Inflammatory macrophage treated with lipopolysaccharide for 4 hours (primary cell): ENCODE results near the gene HGS.
"Not testable (repeated sequence)": the region's sequence is repeated elsewhere in the genome, so short reads cannot be mapped to it uniquely, and the experiment has no call there.

ENCODE experiments used
- DNase-seq: peaks from one replicate; pipeline ENCODE4 v3.0.0-alpha.2; 2020

Gene HGS

GRCh38 chr17:81722184-81723120, 38.6 kb downstream of the HGS start:
- no peak for DNase-seq

GRCh38 chr17:81723651-81724209, 39.9 kb downstream of the HGS start:
- DNase-seq, result no peak

DNA sequence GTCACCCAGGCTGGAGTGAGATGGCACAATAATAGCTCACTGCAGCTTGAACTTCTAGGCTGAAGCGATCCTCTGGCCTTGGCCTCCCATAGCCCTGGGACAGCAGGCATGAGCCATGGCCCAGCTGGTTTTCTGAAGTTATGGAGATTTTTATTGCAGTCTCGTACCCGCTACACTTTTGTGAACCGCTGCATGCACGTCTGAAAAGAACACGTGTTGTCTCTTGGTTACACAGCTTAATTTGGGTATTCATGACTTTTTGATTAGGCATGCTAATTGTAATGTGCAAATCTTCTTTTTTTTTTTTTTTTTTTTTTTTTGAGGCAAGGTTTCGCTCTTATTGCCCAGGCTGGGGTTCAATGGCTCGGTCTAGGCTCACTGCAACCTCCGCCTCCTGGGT, 41.6 kb downstream of the HGS start:
- no peak for DNase-seq

GRCh38 chr17:81726004-81726403, 42.2 kb downstream of the HGS start:
- no peak for DNase-seq

DNA sequence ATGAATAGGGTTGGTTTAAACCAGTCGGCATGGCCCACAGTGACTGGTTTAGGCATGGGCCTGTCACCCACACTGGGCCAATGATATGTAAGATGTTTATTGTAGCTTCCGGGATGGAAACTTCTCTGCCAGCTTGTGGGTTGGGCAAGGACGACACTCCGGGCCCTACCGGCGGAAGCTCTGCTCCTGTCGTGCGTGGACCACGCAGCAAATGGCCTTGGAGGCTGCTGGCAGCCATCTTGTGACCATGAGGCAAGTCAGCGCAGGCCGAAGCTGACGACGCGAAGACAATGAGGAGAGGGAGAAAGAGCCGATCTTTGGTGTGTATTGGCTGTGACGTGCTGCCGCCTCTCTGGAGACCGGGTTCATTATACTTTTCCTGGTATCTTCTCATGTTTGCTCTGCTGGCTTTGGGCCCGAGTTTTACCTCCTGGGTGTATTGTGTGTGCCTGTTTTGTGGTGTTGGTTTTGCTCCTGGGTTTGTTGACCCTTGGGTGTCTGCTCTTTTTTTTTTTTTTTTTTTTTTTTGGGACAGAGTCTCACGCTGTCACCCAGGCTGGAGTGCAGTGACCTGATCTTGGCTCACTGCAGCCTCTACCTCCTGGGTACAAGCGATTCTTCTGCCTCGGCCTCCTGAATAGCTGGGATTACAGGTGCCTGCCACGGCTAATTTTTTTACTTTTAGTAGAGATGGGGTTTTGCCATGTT, 43.7 kb downstream of the HGS start:
- no peak for DNase-seq

GRCh38 chr17:81733507-81734404, 49.9 kb downstream of the HGS start:
- peak; percentile 78 for DNase-seq

- DNase-seq, result no peak
These were observed 50.8 kb downstream of the HGS start for GRCh38 chr17:81734405-81735263.

DNA sequence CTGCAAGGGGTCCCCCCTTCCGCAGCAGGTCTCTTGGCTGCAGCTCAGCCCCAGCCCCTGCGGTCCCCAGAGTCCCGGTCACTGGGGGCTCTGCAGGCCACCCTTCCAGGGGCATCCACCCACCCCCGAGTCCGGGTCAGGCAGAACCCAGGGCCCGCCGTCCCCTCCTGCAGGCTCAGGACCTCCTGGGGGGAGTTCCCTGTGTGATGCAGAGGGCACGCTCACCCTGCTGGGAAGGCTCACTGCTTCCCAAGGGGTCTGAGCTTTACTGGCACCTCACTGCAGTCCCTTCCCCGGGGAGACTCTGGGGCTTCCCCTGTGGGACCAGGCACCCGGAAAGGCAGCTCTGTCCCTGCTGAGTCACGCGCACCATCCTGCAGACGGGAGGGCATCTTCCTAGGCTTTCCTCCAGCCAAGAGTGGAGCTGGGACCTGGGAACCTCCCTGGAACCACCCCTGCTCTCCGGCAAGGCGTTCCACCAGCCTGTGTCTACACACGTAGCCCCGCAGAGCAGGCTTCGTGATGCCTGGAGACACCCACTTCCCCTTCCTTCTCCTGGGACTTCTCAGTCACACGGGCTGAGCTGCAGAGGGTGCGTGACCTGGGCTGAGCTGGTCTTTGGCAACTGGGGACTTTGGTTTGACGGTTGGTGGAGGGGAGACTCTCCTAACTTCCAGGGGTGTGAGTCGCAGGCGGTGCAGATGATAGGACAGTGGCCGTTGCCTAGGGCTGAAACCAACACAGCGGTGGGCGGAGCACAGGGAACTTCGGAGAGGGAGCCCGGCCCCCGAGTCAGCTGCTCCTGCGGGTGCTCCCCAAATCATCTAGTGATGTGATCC, 51.7 kb downstream of the HGS start:
- peak; percentile 92 for DNase-seq

GRCh38 chr17:81737947-81738800, 54.4 kb downstream of the HGS start:
- DNase-seq, result no peak

GRCh38 chr17:81738801-81739393, 55.1 kb downstream of the HGS start:
- no peak for DNase-seq

GRCh38 chr17:81739593-81739992, 55.8 kb downstream of the HGS start:
- DNase-seq, result not testable (repeated sequence)

GRCh38 chr17:81740395-81740961, 56.7 kb downstream of the HGS start:
- peak; percentile 11 for DNase-seq

DNA sequence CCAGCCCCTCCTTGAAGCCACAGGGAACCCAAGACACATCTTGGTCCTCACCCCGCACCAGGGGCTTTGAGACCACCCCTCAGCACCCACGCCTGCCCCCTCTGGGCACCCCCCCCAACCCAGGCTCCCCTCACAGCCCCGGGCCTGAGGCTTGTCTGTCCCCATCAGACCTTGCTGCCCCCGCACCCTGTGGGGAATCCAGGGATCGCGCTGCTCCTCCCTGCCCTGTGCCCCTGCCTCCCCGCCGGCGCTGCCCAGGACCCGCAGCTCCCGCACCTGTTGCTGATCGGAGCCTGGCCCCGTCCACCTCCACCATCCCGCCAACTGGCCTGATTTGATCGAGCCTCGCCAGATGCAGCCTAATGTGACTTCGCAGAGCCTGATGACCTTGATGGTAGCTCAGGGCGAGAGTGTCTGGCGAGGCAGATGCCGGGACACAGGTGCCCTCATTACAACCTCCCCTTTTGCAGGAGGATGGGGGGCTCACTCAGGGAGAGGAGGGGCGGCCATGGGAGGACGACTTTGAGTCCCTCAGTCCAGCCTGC, 57.3 kb downstream of the HGS start:
- no peak for DNase-seq

DNA sequence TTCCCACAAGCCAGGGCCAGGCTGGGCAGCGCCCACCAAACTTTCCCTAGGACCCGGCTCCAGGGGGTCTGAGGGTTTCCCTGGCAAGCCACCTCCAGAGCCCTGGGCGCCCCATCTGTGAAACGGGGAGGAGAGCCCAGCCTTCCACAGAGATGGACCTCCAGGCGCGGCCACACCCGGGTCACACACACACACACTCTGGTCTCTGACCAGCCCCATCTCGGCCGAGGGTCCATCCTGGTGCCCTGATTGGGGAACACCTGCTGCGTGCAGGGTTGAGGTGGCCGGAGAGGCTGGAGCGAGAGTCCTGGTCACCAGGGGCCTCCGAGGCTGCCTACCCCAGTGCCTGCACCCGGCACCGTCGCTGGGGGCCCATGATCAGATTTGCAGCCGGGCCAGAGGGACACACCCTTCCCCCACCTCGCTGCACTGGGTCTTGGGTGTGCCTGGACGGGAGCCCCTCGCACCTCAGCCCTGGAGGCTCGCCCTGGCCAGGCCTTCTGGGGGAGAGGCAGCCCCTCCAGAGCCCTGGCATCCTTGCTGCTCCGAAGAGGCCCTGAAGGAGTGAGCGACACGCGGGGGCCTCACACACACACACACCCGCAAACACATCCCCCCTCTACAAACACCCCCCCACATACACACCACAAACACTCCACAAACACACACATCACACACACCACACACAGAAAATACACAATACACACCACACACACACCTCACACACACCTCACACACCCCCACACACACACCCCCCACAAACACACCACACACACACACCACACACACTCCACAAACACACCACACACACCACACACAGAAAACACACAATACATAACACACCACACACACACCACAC, 58.0 kb downstream of the HGS start:
- no peak for DNase-seq
